GM12864 (cell line): ENCODE data around the gene PADI4.
"Not testable (repeated sequence)": the region's sequence is repeated elsewhere in the genome, so short reads cannot be mapped to it uniquely, and the experiment has no call there.

Experiments
- DNase-seq: peaks from one replicate; pipeline ENCODE4 v3.0.0-alpha.2; 2011; ENCODE audit warnings: low read depth
- H3K4me3 ChIP-seq: 2 replicates; pipeline ENCODE4 v1.5.1; 2011; ENCODE audit warnings: mild to moderate bottlenecking, low read depth, low read length, control low read depth
- CTCF ChIP-seq: IDR thresholded peaks from 2 replicates; pipeline ENCODE4 v1.5.1; 2011; ENCODE audit warnings: low read depth, mild to moderate bottlenecking, moderate library complexity, low read length, control low read depth, inconsistent platforms; ENCODE audit errors: missing control alignments

Gene PADI4

GRCh38 chr1:17313530-17314309 is 5.7 kb downstream of the PADI4 start:
- TF ChIP-seq CTCF, result no peak
- DNase-seq, result no peak
- no peak overlapping the region for H3K4me3 ChIP-seq

GRCh38 chr1:17314491-17314971 is 6.5 kb downstream of the PADI4 start:
- TF ChIP-seq CTCF, result no peak
- no peak for DNase-seq
- H3K4me3 ChIP-seq, result no peak overlapping the region

GRCh38 chr1:17315542-17316130 is 7.6 kb downstream of the PADI4 start:
- no peak for TF ChIP-seq CTCF
- no peak for DNase-seq

GRCh38 chr1:17316704-17317103 is 8.7 kb downstream of the PADI4 start:
- no peak for TF ChIP-seq CTCF
- DNase-seq, result no peak

More at GRCh38 chr1:17315542-17316130, 7.6 kb downstream of the PADI4 start:
- H3K4me3 ChIP-seq, result no peak overlapping the region

GRCh38 chr1:17318262-17318661 is 10.3 kb downstream of the PADI4 start:
- no peak for TF ChIP-seq CTCF
- H3K4me3 ChIP-seq, result no peak overlapping the region
- no peak for DNase-seq

More at GRCh38 chr1:17316704-17317103, 8.7 kb downstream of the PADI4 start:
- no peak overlapping the region for H3K4me3 ChIP-seq

- no peak overlapping the region for H3K4me3 ChIP-seq
- no peak for TF ChIP-seq CTCF
- DNase-seq, result no peak
These were observed 11.8 kb downstream of the PADI4 start for GRCh38 chr1:17319561-17320350.

- DNase-seq, H3K4me3 ChIP-seq: not testable (repeated sequence)
These were observed 13.9 kb downstream of the PADI4 start for GRCh38 chr1:17321857-17322390.
